H9 (cell line): ENCODE measurements around the gene CKMT2. TPM values are rescaled to one million over a fixed set of nuclear protein-coding genes. Genes with fewer than 3 reads are reported as not detected.

Experiments
- DNase-seq: peaks from one replicate; pipeline ENCODE4 v3.0.0-alpha.2; 2017
- H2AFZ ChIP-seq: one replicate; pipeline ENCODE4 v1.6.1; 2013; ENCODE audit warnings: mild to moderate bottlenecking, low read length, control low read depth, moderate library complexity
- H2AK5ac ChIP-seq: 2 replicates; pipeline ENCODE4 v1.6.1; 2013; ENCODE audit warnings: low read length, control low read depth, mixed read lengths; ENCODE audit not compliant: insufficient read length
- H2BK120ac ChIP-seq: one replicate; pipeline ENCODE4 v1.6.1; 2013; ENCODE audit warnings: low read depth, mild to moderate bottlenecking, low read length, control low read depth, inconsistent platforms; ENCODE audit not compliant: poor library complexity, severe bottlenecking
- H2BK12ac ChIP-seq: 2 replicates; pipeline ENCODE4 v1.6.1; 2013; ENCODE audit warnings: low read length, control low read depth, mixed read lengths, low read depth; ENCODE audit not compliant: insufficient read length
- H2BK15ac ChIP-seq: 2 replicates; pipeline ENCODE4 v1.6.1; 2013; ENCODE audit warnings: low read depth, low read length, control low read depth
- H2BK20ac ChIP-seq: one replicate; pipeline ENCODE4 v1.6.1; 2013; ENCODE audit warnings: low read depth, mild to moderate bottlenecking, low read length, control low read depth, inconsistent platforms; ENCODE audit not compliant: poor library complexity, severe bottlenecking
- H2BK5ac ChIP-seq: 2 replicates; pipeline ENCODE4 v1.6.1; 2013; ENCODE audit warnings: low read length, control low read depth, mixed read lengths; ENCODE audit not compliant: insufficient read length
- H3K14ac ChIP-seq: 2 replicates; pipeline ENCODE4 v1.6.1; 2013; ENCODE audit warnings: low read length, control low read depth; ENCODE audit not compliant: insufficient read depth
- H3K18ac ChIP-seq: 2 replicates; pipeline ENCODE4 v1.6.1; 2013; ENCODE audit warnings: low read depth, mild to moderate bottlenecking, mixed read lengths, low read length, control low read depth; ENCODE audit not compliant: insufficient read length
- H3K23ac ChIP-seq: 2 replicates; pipeline ENCODE4 v1.6.1; 2013; ENCODE audit warnings: low read length, control low read depth, mixed read lengths, low read depth; ENCODE audit not compliant: insufficient read length
- H3K23me2 ChIP-seq: 2 replicates; pipeline ENCODE4 v1.6.1; 2013; ENCODE audit warnings: low read depth, mild to moderate bottlenecking, mixed read lengths, low read length, control low read depth; ENCODE audit not compliant: insufficient read length, poor library complexity, severe bottlenecking
- H3K27ac ChIP-seq: 2 replicates; pipeline ENCODE4 v1.5.1; 2013; ENCODE audit warnings: low read length, control low read depth, mixed read lengths, low read depth; ENCODE audit not compliant: insufficient read length
- H3K27me3 ChIP-seq: 2 replicates; pipeline ENCODE4 v1.6.1; 2013; ENCODE audit warnings: low read length, control low read depth, inconsistent platforms; ENCODE audit not compliant: insufficient read depth
- H3K4ac ChIP-seq: 2 replicates; pipeline ENCODE4 v1.6.1; 2013; ENCODE audit warnings: low read depth, mild to moderate bottlenecking, control low read depth, inconsistent platforms, low read length, moderate library complexity
- H3K4me1 ChIP-seq: 2 replicates; pipeline ENCODE4 v1.6.1; 2013; ENCODE audit warnings: low read length, control low read depth, inconsistent platforms; ENCODE audit not compliant: insufficient read depth
- H3K4me2 ChIP-seq: 2 replicates; pipeline ENCODE4 v1.6.1; 2013; ENCODE audit warnings: low read length, control low read depth, mixed read lengths; ENCODE audit not compliant: insufficient read length, insufficient read depth
- H3K56ac ChIP-seq: 2 replicates; pipeline ENCODE4 v1.6.1; 2013; ENCODE audit warnings: low read depth, mild to moderate bottlenecking, mixed read lengths, low read length, control low read depth; ENCODE audit not compliant: insufficient read length
- H3K79me1 ChIP-seq: 2 replicates; pipeline ENCODE4 v1.6.1; 2013; ENCODE audit warnings: low read depth, mild to moderate bottlenecking, moderate library complexity, low read length, control low read depth, inconsistent platforms; ENCODE audit not compliant: insufficient read depth, poor library complexity, severe bottlenecking
- H3K79me2 ChIP-seq: 2 replicates; pipeline ENCODE4 v1.6.1; 2013; ENCODE audit warnings: low read length, control low read depth, inconsistent platforms; ENCODE audit not compliant: insufficient read depth
- H3K9ac ChIP-seq: 2 replicates; pipeline ENCODE4 v1.6.1; 2013; ENCODE audit warnings: low read length, control low read depth, mixed read lengths; ENCODE audit not compliant: insufficient read length; ENCODE audit errors: extremely low read depth
- H3K9me3 ChIP-seq: one replicate; pipeline ENCODE4 v1.6.1; 2013; ENCODE audit warnings: low read depth, low read length, inconsistent platforms; ENCODE audit not compliant: control insufficient read depth
- H3T11ph ChIP-seq: one replicate; pipeline ENCODE4 v1.6.1; 2013; ENCODE audit warnings: mild to moderate bottlenecking, low read length, control low read depth, inconsistent platforms
- H4K20me1 ChIP-seq: one replicate; pipeline ENCODE4 v1.6.1; 2013; ENCODE audit not compliant: control insufficient read depth, insufficient read length, insufficient read depth
- H4K5ac ChIP-seq: 2 replicates; pipeline ENCODE4 v1.6.1; 2013; ENCODE audit warnings: low read depth, mild to moderate bottlenecking, mixed read lengths, low read length, control low read depth; ENCODE audit not compliant: insufficient read length
- H4K8ac ChIP-seq: replicated peaks from 2 replicates; pipeline ENCODE4 v1.6.1; 2013; ENCODE audit warnings: low read length, control low read depth, mixed read lengths, low read depth; ENCODE audit not compliant: insufficient read length
- H4K91ac ChIP-seq: 2 replicates; pipeline ENCODE4 v1.6.1; 2013; ENCODE audit warnings: low read depth, mild to moderate bottlenecking, moderate library complexity, mixed read lengths, low read length, control low read depth; ENCODE audit not compliant: insufficient read length
- H3K27ac Mint-ChIP-seq, 3 experiments: 2 replicates in 2 of 3; 3 replicates in 1 of 3; pipeline ENCODE4 v1.8.0; 2020 to 2021; ENCODE audit warnings: mixed read lengths in 3 of 3, mild to moderate bottlenecking in 1 of 3, moderate library complexity in 1 of 3
- H3K27me3 Mint-ChIP-seq: 2 replicates; pipeline ENCODE4 v1.8.0; 2021; ENCODE audit warnings: low read depth, mild to moderate bottlenecking, moderate library complexity, mixed read lengths
- H3K36me3 Mint-ChIP-seq, 3 experiments: 2 replicates in 2 of 3; 3 replicates in 1 of 3; pipeline ENCODE4 v1.8.0; 2020 to 2021; ENCODE audit warnings: low read depth in 3 of 3, mixed read lengths in 3 of 3; ENCODE audit not compliant: insufficient read depth in 1 of 3
- H3K4me1 Mint-ChIP-seq, 2 experiments: 2 replicates each; pipeline ENCODE4 v1.8.0; 2020; ENCODE audit warnings: mixed read lengths in 2 of 2
- H3K4me3 Mint-ChIP-seq, 2 experiments: 2 replicates in 1 of 2; 3 replicates in 1 of 2; pipeline ENCODE4 v1.8.0; 2020 to 2021; ENCODE audit warnings: mild to moderate bottlenecking in 2 of 2, mixed read lengths in 2 of 2, moderate library complexity in 1 of 2
- H3K9me3 Mint-ChIP-seq, 2 experiments: 2 replicates in 1 of 2; 3 replicates in 1 of 2; pipeline ENCODE4 v1.8.0; 2020; ENCODE audit warnings: mild to moderate bottlenecking in 2 of 2, mixed read lengths in 2 of 2, moderate library complexity in 1 of 2
- WGBS: extraction: QIAGEN DNeasy Blood & Tissue Kit; methylation state at CpG from one replicate; pipeline ENCODE4 v1.1.7; 2013; ENCODE audit warnings: missing lambda C conversion rate, low lambda C conversion rate, mixed read lengths; ENCODE audit not compliant: insufficient read length; ENCODE audit errors: extremely low coverage; 5-methylcytosine and 5-hydroxymethylcytosine counted together
- total RNA-seq: library from RNA; stranded (reverse); gene quantifications from 2 replicates; pipeline ENCODE4 v1.2.1, GENCODE V29; 2021
- TF ChIP-seq, protein P1 (sequence below): fragments of 200-600 bp; sonication (generic); conservative IDR thresholded peaks from 3 replicates; pipeline ENCODE4 v1.8.0; 2021; ENCODE audit warnings: antibody characterized with exemption, mild to moderate bottlenecking

Gene CKMT2
- total RNA-seq, 1 experiment from 2014 or later = 1.8 TPM

DNA sequence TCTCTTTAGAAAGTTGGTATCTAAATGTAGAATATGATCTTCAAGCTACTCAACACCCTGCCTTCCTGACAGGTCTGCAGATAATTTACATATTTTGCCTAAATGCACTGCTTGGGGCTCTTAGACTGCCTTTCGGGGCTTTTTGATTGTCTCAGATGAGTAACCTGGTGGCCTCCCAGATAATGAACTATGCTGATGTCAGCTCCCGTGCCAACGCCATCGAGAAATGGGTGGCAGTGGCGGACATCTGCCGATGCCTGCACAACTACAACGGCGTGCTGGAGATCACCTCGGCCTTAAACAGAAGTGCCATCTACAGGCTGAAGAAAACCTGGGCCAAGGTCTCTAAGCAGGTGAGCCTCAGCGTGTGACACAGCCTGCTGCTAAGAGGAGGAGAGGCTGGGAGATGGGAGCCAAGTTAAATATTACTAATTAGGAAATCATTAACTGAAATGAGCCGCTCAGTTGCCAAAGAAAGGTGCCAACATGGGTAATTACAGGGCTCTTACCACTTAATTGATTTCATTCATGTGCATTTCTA is 20.8 kb upstream of the CKMT2 start:
- no peak for DNase-seq
- no peaks in the 10 kb centered on the region for H3K9me3 ChIP-seq
- H3K4me3 Mint-ChIP-seq = no peak overlapping the region
- peaks cover 4 to 7% of the 10 kb centered on the region in 2 experiments; a peak in 2 of 4 replicates for H3K4me1 Mint-ChIP-seq
- no peaks in the 10 kb centered on the region for H3K27me3 ChIP-seq
- H2BK12ac ChIP-seq = no peak overlapping the region
- H3K9ac ChIP-seq = no peak overlapping the region
- no peaks in the 10 kb centered on the region for H3K27me3 Mint-ChIP-seq
- no peak overlapping the region for H4K8ac ChIP-seq
- H3K4me1 ChIP-seq = no peaks in the 10 kb centered on the region
- no peak overlapping the region for H3K27ac ChIP-seq
- H3K4ac ChIP-seq = no peak overlapping the region
- H3K23me2 ChIP-seq = no peaks in the 10 kb centered on the region
- no peak overlapping the region for H3K14ac ChIP-seq
- WGBS = no CpG with 5 or more reads among the region's 11 CpGs
- no peak overlapping the region for H2BK20ac ChIP-seq
- H2BK5ac ChIP-seq = no peak overlapping the region
- H3K27ac Mint-ChIP-seq = no peak overlapping the region
- no peaks in the 10 kb centered on the region for H4K20me1 ChIP-seq
- H2AK5ac ChIP-seq = no peak overlapping the region
- H3K9me3 Mint-ChIP-seq = no peaks in the 10 kb centered on the region
- H3K4me2 ChIP-seq = no peak overlapping the region
- no peak overlapping the region for H2BK120ac ChIP-seq
- no peak overlapping the region for H3T11ph ChIP-seq
- no peak overlapping the region for H3K56ac ChIP-seq
- H2BK15ac ChIP-seq = no peak overlapping the region
- peaks cover 0 to 6% (median 0%) of the 10 kb centered on the region in 3 experiments; a peak in 1 of 7 replicates for H3K36me3 Mint-ChIP-seq
- TF ChIP-seq, protein P1, sequence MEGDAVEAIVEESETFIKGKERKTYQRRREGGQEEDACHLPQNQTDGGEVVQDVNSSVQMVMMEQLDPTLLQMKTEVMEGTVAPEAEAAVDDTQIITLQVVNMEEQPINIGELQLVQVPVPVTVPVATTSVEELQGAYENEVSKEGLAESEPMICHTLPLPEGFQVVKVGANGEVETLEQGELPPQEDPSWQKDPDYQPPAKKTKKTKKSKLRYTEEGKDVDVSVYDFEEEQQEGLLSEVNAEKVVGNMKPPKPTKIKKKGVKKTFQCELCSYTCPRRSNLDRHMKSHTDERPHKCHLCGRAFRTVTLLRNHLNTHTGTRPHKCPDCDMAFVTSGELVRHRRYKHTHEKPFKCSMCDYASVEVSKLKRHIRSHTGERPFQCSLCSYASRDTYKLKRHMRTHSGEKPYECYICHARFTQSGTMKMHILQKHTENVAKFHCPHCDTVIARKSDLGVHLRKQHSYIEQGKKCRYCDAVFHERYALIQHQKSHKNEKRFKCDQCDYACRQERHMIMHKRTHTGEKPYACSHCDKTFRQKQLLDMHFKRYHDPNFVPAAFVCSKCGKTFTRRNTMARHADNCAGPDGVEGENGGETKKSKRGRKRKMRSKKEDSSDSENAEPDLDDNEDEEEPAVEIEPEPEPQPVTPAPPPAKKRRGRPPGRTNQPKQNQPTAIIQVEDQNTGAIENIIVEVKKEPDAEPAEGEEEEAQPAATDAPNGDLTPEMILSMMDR = no peak
- H4K91ac ChIP-seq = no peak overlapping the region
- no peak overlapping the region for H3K23ac ChIP-seq
- H3K18ac ChIP-seq = no peak overlapping the region
- H3K79me1 ChIP-seq = no peaks in the 10 kb centered on the region
- H4K5ac ChIP-seq = no peak overlapping the region
- H2AFZ ChIP-seq = no peak overlapping the region
- H3K79me2 ChIP-seq = no peaks in the 10 kb centered on the region
